ENCODE measurements around the gene RARB. TPM values are rescaled to one million over a fixed set of nuclear protein-coding genes. Genes with fewer than 3 reads are reported as not detected.

Gene RARB
- total RNA-seq, 1 experiment from 2014 or later = 0.24 TPM

- POLR2A ChIA-PET (ENCODE audit: low non-redundant PET) = interaction anchor here (0.6 kb wide), 1 partner anchor 178 kb away, joined by 7 read pairs; no protein-coding TSS in a partner anchor
- Histone ChIP-seq H3K27ac (ENCODE audit: low read depth, low read length, poor library complexity, severe bottlenecking) (no peak overlapping the region), H3K27me3 (replicated peaks; ENCODE audit: insufficient read depth, low read depth, low read length, poor library complexity) (no peaks in the 10 kb centered on the region), H3K9me3 (ENCODE audit: low read depth, low read length, poor library complexity, severe bottlenecking) (no peaks in the 10 kb centered on the region), H3K4me1 (ENCODE audit: insufficient read depth, low read length, poor library complexity, severe bottlenecking) (peaks cover 6% of the 10 kb centered on the region), H3K4me3 (ENCODE audit: low read depth, low read length, poor library complexity, severe bottlenecking) (no peak overlapping the region), H3K36me3 (ENCODE audit: insufficient read depth, low read length, poor library complexity, severe bottlenecking) (no peaks in the 10 kb centered on the region)
- CTCF ChIA-PET = no interaction called here
- no peak for DNase-seq (ENCODE audit: low spot score)
- no TSS peak for BruUV-seq (replicated peaks)
- intact Hi-C loops (cut with micrococcal nuclease; ENCODE audit: unreplicated experiment) = no loop called here
- TF ChIP-seq EZH2 (IDR thresholded peaks at IDR 0.05; ENCODE audit: borderline replicate concordance, low read depth, low read length, poor library complexity, severe bottlenecking) = no peak
- TF ChIP-seq CTCF (conservative IDR thresholded peaks at IDR 0.05; ENCODE audit: low read depth, low read length) = no peak
These were observed 34.4 kb downstream of the RARB start for GRCh38 chr3:25462495-25462894.

GRCh38 chr3:25463836-25464418 lies 35.9 kb downstream of the RARB start:
- no TSS peak for BruUV-seq (replicated peaks)
- no peak for DNase-seq (ENCODE audit: low spot score)
- intact Hi-C loops (cut with micrococcal nuclease; ENCODE audit: unreplicated experiment) = no loop called here
- ChIA-PET CTCF (no interaction called here), POLR2A (ENCODE audit: low non-redundant PET) (no interaction called here)
- no peaks in the 10 kb centered on the region for H3K9me3 ChIP-seq (ENCODE audit: low read depth, low read length, poor library complexity, severe bottlenecking)
- TF ChIP-seq EZH2 (IDR thresholded peaks at IDR 0.05; ENCODE audit: borderline replicate concordance, low read depth, low read length, poor library complexity, severe bottlenecking) (no peak), CTCF (conservative IDR thresholded peaks at IDR 0.05; ENCODE audit: low read depth, low read length) (no peak)
- H3K36me3 ChIP-seq (ENCODE audit: insufficient read depth, low read length, poor library complexity, severe bottlenecking) = no peaks in the 10 kb centered on the region
- no peaks in the 10 kb centered on the region for H3K4me1 ChIP-seq (ENCODE audit: insufficient read depth, low read length, poor library complexity, severe bottlenecking)
- no peak overlapping the region for H3K27ac ChIP-seq (ENCODE audit: low read depth, low read length, poor library complexity, severe bottlenecking)
- H3K27me3 ChIP-seq (replicated peaks; ENCODE audit: insufficient read depth, low read depth, low read length, poor library complexity) = no peaks in the 10 kb centered on the region
- no peak overlapping the region for H3K4me3 ChIP-seq (ENCODE audit: low read depth, low read length, poor library complexity, severe bottlenecking)

GRCh38 chr3:25465266-25465860 lies 37.3 kb downstream of the RARB start:
- TF ChIP-seq CTCF (conservative IDR thresholded peaks at IDR 0.05; ENCODE audit: low read depth, low read length) (no peak), EZH2 (IDR thresholded peaks at IDR 0.05; ENCODE audit: borderline replicate concordance, low read depth, low read length, poor library complexity, severe bottlenecking) (no peak)
- H3K4me1 ChIP-seq (ENCODE audit: insufficient read depth, low read length, poor library complexity, severe bottlenecking) = peaks cover 11% of the 10 kb centered on the region
- no TSS peak for BruUV-seq (replicated peaks)
- no peaks in the 10 kb centered on the region for H3K27me3 ChIP-seq (replicated peaks; ENCODE audit: insufficient read depth, low read depth, low read length, poor library complexity)
- ChIA-PET POLR2A (ENCODE audit: low non-redundant PET) (no interaction called here), CTCF (no interaction called here)
- H3K27ac ChIP-seq (ENCODE audit: low read depth, low read length, poor library complexity, severe bottlenecking) = no peak overlapping the region
- DNase-seq (ENCODE audit: low spot score) = no peak
- no peak overlapping the region for H3K4me3 ChIP-seq (ENCODE audit: low read depth, low read length, poor library complexity, severe bottlenecking)
- H3K36me3 ChIP-seq (ENCODE audit: insufficient read depth, low read length, poor library complexity, severe bottlenecking) = no peaks in the 10 kb centered on the region
- H3K9me3 ChIP-seq (ENCODE audit: low read depth, low read length, poor library complexity, severe bottlenecking) = no peaks in the 10 kb centered on the region
- intact Hi-C loops (cut with micrococcal nuclease; ENCODE audit: unreplicated experiment) = no loop called here
